Activated T-cell treated with anti-CD3 and anti-CD28 coated beads for 24 hours (primary cell): ENCODE results near the gene TMEM176A.

Source experiments
- DNase-seq: peaks from one replicate; pipeline ENCODE4 v3.0.0-alpha.2; 2020; ENCODE audit warnings: low read depth

TMEM176A gene

DNA sequence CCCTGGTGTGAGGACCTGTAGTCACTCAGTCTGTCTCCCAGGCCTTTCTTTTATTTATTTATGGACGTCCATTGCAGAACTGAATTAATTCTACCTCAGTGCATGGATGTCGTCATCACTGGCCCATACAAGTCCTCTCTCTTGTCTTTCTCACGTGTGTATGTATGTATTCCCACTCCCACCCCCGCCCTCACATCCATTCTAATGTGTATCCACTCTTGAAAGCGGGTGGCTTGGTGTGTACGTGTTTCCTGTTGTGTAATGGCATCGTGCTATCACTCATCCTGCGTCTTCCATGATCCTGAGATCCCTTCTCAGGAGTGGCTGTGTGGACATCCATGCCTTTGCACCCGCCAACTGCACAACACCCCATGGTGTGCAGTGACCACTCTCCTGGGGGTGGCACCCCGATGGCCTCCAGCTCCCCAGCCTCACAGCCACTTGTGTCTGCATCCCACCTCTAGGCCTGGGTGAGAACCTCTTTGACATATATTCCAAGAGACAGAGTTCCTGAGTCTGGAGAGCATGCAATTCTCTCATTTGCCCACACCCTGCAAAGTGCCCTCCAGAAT is 48.7 kb downstream of the TMEM176A start:
- DNase-seq, result no peak

GRCh38 chr7:150850273-150850672 is 49.7 kb downstream of the TMEM176A start:
- DNase-seq, result no peak

DNA sequence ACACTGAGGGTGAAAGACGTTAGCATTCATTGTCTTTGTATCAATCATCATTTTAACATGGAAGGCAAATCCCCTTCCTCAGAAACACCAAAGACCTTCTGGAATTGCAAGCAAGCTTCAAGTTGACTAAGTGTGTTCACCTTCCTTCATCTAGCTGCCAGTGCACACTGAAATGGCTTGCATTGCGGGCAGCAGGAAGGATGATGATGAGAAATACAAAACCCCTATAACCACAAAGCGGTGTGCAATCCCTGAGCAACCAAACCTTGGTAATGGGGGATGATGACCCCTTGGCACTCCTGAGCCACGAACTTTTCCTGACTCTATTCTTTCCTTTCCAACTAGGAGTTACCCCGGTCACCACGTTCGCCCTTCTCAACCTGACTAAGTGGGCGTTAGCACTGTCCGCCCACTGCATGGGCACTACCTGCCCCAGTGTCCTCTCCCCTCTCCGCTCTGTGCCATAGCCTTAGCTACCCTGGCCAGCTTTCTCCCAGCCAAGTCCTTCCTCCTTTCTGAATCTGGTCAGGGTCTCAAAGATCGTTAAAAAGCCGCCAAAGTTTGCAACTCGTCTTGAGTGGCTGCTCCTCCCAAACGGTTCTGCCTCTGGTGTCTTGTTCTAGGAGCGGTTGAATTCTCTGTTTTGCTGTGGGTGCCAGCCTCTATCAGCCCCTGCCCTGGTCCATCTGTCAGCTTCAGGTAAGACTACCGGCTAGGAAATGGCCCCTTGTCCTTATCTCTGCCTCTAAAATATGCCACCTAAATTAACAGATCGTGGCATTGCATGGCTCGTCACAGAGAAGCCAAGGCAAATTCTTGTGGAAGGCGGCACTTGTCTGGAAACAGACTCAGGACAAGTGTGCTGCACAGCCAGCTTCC is 51.2 kb downstream of the TMEM176A start:
- no peak for DNase-seq

DNA sequence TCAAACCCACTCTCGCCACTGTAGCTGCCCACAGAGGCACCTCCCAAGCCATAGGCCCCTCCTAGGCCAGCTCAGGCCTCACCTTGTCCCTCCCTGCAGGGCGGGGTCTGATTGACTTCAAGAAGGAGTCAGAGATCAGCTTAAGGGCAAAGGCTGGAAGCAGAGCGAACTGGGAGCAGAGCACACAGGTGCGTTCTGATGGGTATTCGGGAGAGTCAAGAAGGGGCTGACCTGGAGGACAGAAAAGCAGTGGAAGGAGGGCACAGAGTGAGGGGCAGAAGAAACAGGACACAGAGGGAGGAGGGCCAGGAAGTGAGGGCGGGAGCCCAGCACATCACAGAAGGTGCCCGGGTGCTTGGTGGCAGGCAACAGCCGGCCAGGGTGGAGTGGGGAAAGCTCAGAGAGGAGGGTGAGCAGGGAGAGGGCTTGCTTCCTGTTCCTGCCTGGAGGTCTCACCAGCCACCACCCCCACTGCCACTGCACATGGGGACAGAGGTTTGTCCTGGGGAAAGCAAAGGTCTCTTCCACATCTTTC is 51.9 kb downstream of the TMEM176A start, which contains the start of gene AOC1:
AOC1 (plus strand) TSS at position 147 of the 535 bp plus-strand sequence. CDS start 3,954 bp downstream, outside the sequence.
- no peak for DNase-seq

DNA sequence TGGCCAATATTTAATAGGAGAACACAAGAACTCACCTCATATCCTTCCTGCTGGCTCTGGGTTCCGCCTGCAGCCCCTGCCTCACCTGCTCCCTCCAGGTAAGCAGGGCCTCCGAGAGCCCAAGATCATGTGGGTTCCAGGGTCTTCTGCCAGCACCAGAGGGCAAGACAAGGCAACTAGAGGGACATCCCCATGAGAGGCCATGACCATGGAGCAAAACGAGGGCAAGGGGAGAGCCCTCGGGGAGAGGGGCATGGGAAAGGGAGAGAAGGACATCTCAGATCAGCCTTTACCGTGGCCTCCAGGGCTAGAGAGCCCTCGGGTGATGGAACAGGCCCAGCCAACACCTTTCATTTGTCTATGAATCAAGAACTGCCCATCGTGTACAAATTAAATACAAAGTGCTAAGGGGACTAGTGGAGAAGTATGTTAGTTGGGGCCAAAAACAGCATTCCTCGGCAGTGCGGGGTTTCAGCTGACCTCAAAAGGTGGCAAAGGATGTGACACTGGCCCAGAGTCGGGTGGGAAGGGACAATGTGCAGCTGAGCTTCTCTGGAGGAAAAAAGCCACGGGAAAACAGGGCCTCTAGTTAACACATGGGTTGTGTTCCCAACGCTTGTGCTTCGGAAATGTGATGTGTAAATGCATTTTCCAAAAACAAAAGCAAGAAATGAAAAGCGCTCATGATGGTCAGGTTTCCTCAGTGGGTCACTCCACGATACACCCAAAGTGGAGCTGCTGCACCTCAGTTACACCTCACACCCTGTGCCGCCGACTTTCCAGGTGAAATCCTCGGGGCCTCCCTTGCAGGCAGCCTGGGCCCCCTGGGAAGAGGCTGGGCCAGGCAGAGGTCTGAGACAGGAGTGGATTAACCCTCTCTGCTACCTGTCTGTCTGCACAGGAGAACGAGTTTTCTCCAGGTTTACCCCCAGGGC is 53.8 kb downstream of the TMEM176A start:
- no peak for DNase-seq
